HG02623 (cell line): ENCODE data around the gene ENDOU.
A peak's percentile ranks its signal among the peaks of the same experiment; 100 is the strongest.

Experiments
- ATAC-seq: cut with Tn5 transposase; IDR thresholded peaks from one replicate; pipeline ENCODE4 v1.9.1; 2021; ENCODE audit warnings: moderate library complexity; ENCODE audit not compliant: unreplicated experiment

Gene ENDOU

GRCh38 chr12:47757840-47758583 lies 32.7 kb upstream of the ENDOU start:
- ATAC-seq: no peak

DNA sequence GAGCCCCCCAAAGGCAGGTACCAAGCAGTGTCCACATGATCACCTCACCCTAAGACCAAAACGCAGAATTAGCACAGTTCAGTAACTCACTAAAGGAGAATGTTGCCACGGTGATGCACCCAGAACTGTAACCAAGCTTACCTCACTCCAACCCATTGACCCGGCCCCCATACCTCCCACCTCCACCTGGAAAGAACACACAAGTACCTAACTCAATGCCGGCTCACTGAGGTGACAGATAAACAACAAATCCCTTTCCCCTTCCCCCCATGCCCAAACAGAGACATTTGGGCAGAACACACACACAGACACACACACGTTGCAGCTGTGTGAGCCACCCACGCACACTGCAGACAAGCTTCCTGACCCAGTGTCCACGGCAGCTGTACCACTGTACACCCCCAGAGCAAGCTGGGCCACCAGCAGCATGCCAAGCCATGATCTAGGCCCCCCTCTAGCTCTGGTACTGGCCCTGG lies 32.1 kb upstream of the ENDOU start:
- ATAC-seq: no peak

GRCh38 chr12:47755655-47756562 lies 30.6 kb upstream of the ENDOU start:
- ATAC-seq: peak; percentile 60

DNA sequence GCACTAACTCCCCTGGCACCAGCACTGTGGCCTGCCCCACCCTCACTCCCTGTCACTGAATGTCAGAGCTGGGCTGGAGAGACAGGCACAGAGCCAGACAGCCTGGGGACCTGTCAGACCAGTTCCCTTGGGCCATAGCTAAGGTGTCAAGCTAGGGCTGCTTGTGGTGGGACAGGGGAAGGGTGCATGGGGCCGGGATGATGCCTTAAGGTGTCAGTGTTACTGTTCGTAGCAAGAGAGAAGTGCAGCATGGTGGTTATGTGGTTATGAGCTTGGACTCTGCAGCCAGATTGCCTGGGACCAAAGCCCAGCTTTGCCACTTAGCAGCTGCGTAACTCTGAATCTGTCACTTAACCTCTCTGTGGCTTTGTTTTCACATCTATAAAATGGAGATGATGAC lies 29.6 kb upstream of the ENDOU start:
- no peak for ATAC-seq

DNA sequence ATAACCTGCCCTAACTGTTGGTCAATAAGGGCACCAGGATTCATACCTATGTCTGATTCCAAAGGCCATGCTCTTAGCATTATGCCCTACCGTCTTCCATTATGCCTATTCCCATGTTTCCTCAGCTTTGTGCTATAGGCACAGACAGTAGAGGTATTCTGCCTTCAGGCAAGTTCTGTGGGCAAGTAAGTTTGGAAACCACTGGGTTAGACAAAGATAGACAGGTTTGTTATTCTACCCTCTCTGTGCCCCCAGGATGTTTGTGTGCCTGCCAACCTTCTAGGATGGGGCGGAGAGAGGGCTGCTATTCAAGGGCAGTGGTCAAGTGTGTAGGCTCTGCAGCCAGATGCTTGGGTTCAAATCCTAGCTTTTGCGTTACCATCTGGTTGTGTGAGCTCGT lies 28.8 kb upstream of the ENDOU start:
- no peak for ATAC-seq

GRCh38 chr12:47753021-47754001 lies 28.0 kb upstream of the ENDOU start:
- no peak for ATAC-seq

- no peak for ATAC-seq
Measured at GRCh38 chr12:47752552-47752951, 27.3 kb upstream of the ENDOU start.

GRCh38 chr12:47752121-47752520 lies 26.8 kb upstream of the ENDOU start:
- ATAC-seq: no peak

GRCh38 chr12:47751561-47751960 lies 26.3 kb upstream of the ENDOU start:
- ATAC-seq: no peak

- no peak for ATAC-seq
Measured at GRCh38 chr12:47750916-47751470, 25.7 kb upstream of the ENDOU start.

GRCh38 chr12:47750229-47750798 lies 25.0 kb upstream of the ENDOU start:
- ATAC-seq: no peak

- ATAC-seq: no peak
Measured at GRCh38 chr12:47748899-47749298, 23.6 kb upstream of the ENDOU start.

DNA sequence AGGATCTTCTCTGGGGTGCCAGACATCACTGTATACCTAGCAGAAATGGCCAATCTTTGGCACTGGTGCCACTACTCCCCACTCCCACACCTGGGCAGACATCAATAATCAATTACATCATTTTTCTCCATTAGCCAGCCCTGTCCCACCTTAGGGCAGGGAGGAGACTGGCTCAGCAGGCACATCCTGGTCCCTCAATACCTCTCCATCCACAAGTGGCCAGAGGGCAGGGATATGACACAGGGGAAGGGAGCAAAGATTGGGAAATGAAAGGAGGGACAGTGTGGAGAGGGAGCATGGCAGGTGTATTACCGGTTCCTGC lies 23.2 kb upstream of the ENDOU start:
- ATAC-seq: no peak

- ATAC-seq: no peak
Measured at GRCh38 chr12:47747596-47748506, 22.6 kb upstream of the ENDOU start.

GRCh38 chr12:47747126-47747525 lies 21.8 kb upstream of the ENDOU start:
- ATAC-seq: no peak

GRCh38 chr12:47746523-47746922 lies 21.2 kb upstream of the ENDOU start:
- no peak for ATAC-seq

GRCh38 chr12:47746073-47746472 lies 20.8 kb upstream of the ENDOU start:
- ATAC-seq: no peak

- ATAC-seq: no peak
Measured at GRCh38 chr12:47745485-47746041, 20.3 kb upstream of the ENDOU start.
